K562 treated with DMSO at 1 percent for 4 hours (cell line): Measurements from ENCODE around the gene RECQL. TPM values are rescaled to one million over a fixed set of nuclear protein-coding genes. Genes with fewer than 3 reads are reported as not detected.

ENCODE experiments used
- total RNA-seq: library from RNA; unstranded; fragments of 300-600 nt; gene quantifications from 2 replicates; pipeline ENCODE4 v1.2.3, GENCODE V29; 2022; ENCODE audit not compliant: insufficient read depth

RECQL gene
- 20.8 and 26.5 TPM in 2 replicates for total RNA-seq

GRCh38 chr12:21501258-21502163 is at the start of gene RECQL, which contains the start of gene GOLT1B:
Gene RECQL, minus strand, starts transcription at chr12:21501635. Its CDS starts 2,065 bp downstream, at chr12:21499570.
Gene GOLT1B, plus strand, starts transcription at chr12:21501789. Its CDS starts 135 bp downstream, at chr12:21501924.

GRCh38 chr12:21526053-21526452 is 24.6 kb upstream of the RECQL start, which contains the start of gene SPX:
Gene SPX, plus strand, starts transcription at chr12:21526296. Its CDS starts 177 bp downstream, at chr12:21526473.

Other genes starting within 250 kb of the RECQL start
- 2.1 and 2.2 TPM in 2 replicates for gene SLCO1A2, start 166.7 kb downstream of the RECQL start, total RNA-seq
- not detected in 2 replicates for gene IAPP, start 128.7 kb downstream of the RECQL start, total RNA-seq
- 6.5 and 7.2 TPM in 2 replicates for gene PYROXD1, start 64.0 kb downstream of the RECQL start, total RNA-seq
- 5.9 and 13.4 TPM in 2 replicates for gene GOLT1B, start 154 bp upstream of the RECQL start, total RNA-seq
- 0.91 TPM in 1 of 2 replicates, not detected in the other for gene SPX, start 24.7 kb upstream of the RECQL start, total RNA-seq
- gene GYS2, start 103.2 kb upstream of the RECQL start, total RNA-seq = not detected in 2 replicates
- 684 and 690 TPM in 2 replicates for gene LDHB, start 156.2 kb upstream of the RECQL start, total RNA-seq